Thyroid gland (tissue), 4 donors: ENCODE results near the gene SCARB1. TPM values are rescaled to one million over a fixed set of nuclear protein-coding genes. Genes with fewer than 3 reads are reported as not detected.

Experiments used
- DNase-seq, 2 donors: peaks; one replicate each; pipeline ENCODE4 v3.0.0-alpha.2; 2019
- H3K27ac ChIP-seq, 3 donors: fragments of 200-600 bp; sonication (generic); 1 replicate in 2 of 3; 2 replicates in 1 of 3; pipeline ENCODE4 v1.5.1; 2016 to 2019; ENCODE audit warnings: mild to moderate bottlenecking in 1 of 3, moderate library complexity in 1 of 3
- H3K27me3 ChIP-seq: fragments of 200-600 bp; sonication (generic); one replicate; pipeline ENCODE4 v1.5.1; 2019
- H3K36me3 ChIP-seq, 2 donors: fragments of 200-600 bp; sonication (generic); one replicate each; pipeline ENCODE4 v1.5.1; 2016 to 2019
- H3K4me1 ChIP-seq, 2 donors: fragments of 200-600 bp; sonication (generic); one replicate each; pipeline ENCODE4 v1.5.1; 2017 to 2019
- H3K4me3 ChIP-seq, 3 donors: fragments of 200-600 bp; sonication (generic); replicated peaks in 1 of 3; 1 replicate in 2 of 3; 2 replicates in 1 of 3; pipeline ENCODE4 v1.5.1; 2016; ENCODE audit warnings: mild to moderate bottlenecking in 1 of 3
- H3K9me3 ChIP-seq: fragments of 200-600 bp; sonication (generic); one replicate; pipeline ENCODE4 v1.5.1; 2017
- POLR2A ChIP-seq, 2 donors: fragments of 450-650 bp; IDR thresholded peaks; one replicate each; pipeline ENCODE4 v1.6.1; 2017; ENCODE audit warnings: antibody characterized with exemption in 2 of 2, mild to moderate bottlenecking in 2 of 2, moderate library complexity in 1 of 2
- WGBS, 2 donors: methylation state at CpG; one replicate each; pipeline ENCODE4 v1.1.5; 2017; 5-methylcytosine and 5-hydroxymethylcytosine counted together
- intact Hi-C: fragments of 100-400 bp; cut with DNase I; formaldehyde crosslinking; loops from one replicate; pipeline ENCODE4 v1.15.1; 2023
- total RNA-seq, 4 donors: library from RNA; depleted of rRNA; stranded (reverse); fragments of >200 nt; gene quantifications; one replicate each; pipeline ENCODE4 v1.2.3, GENCODE V29; 2016
- TF ChIP-seq, protein P1 (sequence below), 6 experiments: fragments of 200-600 bp in 3 of 6; fragments of 450-650 bp in 3 of 6; sonication (generic) in 3 of 6; IDR thresholded peaks; one replicate each; pipeline ENCODE4 v1.5.1; 2016 to 2019; ENCODE audit warnings: antibody characterized with exemption in 6 of 6, mild to moderate bottlenecking in 2 of 6, inconsistent platforms in 1 of 6, moderate library complexity in 1 of 6

SCARB1 gene
- total RNA-seq, 4 donors from 2014 or later, result 10.9 to 16.0 (median 15.4) TPM

GRCh38 chr12:124800506-124800905, 63.2 kb downstream of the SCARB1 start:
- 91 to 92% methylated on average over 12 of the region's 12 CpGs for WGBS, 2 donors

DNA sequence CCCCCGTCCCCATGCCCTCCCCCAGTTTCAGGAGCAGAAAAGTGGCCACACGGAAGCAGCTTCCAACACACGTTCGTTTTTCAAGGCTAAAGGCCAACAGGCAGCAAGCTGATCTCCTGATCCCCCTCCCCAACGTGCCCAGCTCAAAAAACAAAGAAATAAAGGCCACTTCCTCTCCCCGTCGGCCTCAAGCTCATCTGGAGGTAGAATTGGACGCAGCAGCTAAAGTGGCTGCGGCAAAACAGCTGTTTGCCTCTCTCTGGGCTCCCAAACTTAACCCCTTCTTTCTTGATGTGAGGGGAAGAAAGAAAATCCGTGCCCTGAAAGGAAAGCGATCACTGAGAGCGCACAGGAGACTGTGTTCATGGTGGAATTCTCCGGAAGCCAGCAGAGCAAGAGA, 66.3 kb downstream of the SCARB1 start:
- no peak for DNase-seq
- intact Hi-C loops, result no loop called here
- H3K36me3 ChIP-seq, result no peaks in the 10 kb centered on the region
- H3K4me3 ChIP-seq, result no peak overlapping the region
- H3K4me1 ChIP-seq, result no peaks in the 10 kb centered on the region
- H3K9me3 ChIP-seq, result no peaks in the 10 kb centered on the region
- no peak for TF ChIP-seq POLR2A (IDR thresholded peaks at IDR 0.05)
- TF ChIP-seq, protein P1, sequence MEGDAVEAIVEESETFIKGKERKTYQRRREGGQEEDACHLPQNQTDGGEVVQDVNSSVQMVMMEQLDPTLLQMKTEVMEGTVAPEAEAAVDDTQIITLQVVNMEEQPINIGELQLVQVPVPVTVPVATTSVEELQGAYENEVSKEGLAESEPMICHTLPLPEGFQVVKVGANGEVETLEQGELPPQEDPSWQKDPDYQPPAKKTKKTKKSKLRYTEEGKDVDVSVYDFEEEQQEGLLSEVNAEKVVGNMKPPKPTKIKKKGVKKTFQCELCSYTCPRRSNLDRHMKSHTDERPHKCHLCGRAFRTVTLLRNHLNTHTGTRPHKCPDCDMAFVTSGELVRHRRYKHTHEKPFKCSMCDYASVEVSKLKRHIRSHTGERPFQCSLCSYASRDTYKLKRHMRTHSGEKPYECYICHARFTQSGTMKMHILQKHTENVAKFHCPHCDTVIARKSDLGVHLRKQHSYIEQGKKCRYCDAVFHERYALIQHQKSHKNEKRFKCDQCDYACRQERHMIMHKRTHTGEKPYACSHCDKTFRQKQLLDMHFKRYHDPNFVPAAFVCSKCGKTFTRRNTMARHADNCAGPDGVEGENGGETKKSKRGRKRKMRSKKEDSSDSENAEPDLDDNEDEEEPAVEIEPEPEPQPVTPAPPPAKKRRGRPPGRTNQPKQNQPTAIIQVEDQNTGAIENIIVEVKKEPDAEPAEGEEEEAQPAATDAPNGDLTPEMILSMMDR (IDR thresholded peaks at IDR 0.05), result no peak
- H3K27me3 ChIP-seq, result no peaks in the 10 kb centered on the region
- 66 to 75% methylated on average over 13 of the region's 13 CpGs for WGBS, 2 donors
- H3K27ac ChIP-seq, result no peak overlapping the region

More at GRCh38 chr12:124800506-124800905, 63.2 kb downstream of the SCARB1 start:
- no peak for DNase-seq
- Histone ChIP-seq H3K9me3 (no peaks in the 10 kb centered on the region), H3K27ac (no peak overlapping the region), H3K36me3 (no peaks in the 10 kb centered on the region), H3K27me3 (no peaks in the 10 kb centered on the region), H3K4me3 (no peak overlapping the region), H3K4me1 (peaks cover 9 to 10% of the 10 kb centered on the region in 2 donors)
- intact Hi-C loops, result loop anchor here (10.0 kb wide), 1 partner anchor 74 kb away; no protein-coding TSS in a partner anchor
- no peak for TF ChIP-seq POLR2A (IDR thresholded peaks at IDR 0.05)
- TF ChIP-seq, protein P1 (IDR thresholded peaks at IDR 0.05), result no peak

GRCh38 chr12:124796303-124796960, 67.2 kb downstream of the SCARB1 start:
- H3K27me3 ChIP-seq, result no peaks in the 10 kb centered on the region
- no peaks in the 10 kb centered on the region for H3K4me1 ChIP-seq
- 78 to 80% methylated on average over 14 of the region's 14 CpGs for WGBS, 2 donors
- no peak for DNase-seq
- no peaks in the 10 kb centered on the region for H3K9me3 ChIP-seq
- intact Hi-C loops, result no loop called here
- H3K4me3 ChIP-seq, result no peak overlapping the region
- TF ChIP-seq, protein P1 (IDR thresholded peaks at IDR 0.05), result no peak
- TF ChIP-seq POLR2A (IDR thresholded peaks at IDR 0.05), result no peak
- H3K36me3 ChIP-seq, result no peaks in the 10 kb centered on the region
- H3K27ac ChIP-seq, result no peak overlapping the region

- TF ChIP-seq, protein P1 (IDR thresholded peaks at IDR 0.05), result no peak
- TF ChIP-seq POLR2A (IDR thresholded peaks at IDR 0.05), result no peak
- H3K27me3 ChIP-seq, result no peaks in the 10 kb centered on the region
- no peaks in the 10 kb centered on the region for H3K9me3 ChIP-seq
- H3K36me3 ChIP-seq, result no peaks in the 10 kb centered on the region
- intact Hi-C loops, result no loop called here
- H3K4me1 ChIP-seq, result no peaks in the 10 kb centered on the region
- no peak for DNase-seq
- H3K4me3 ChIP-seq, result no peak overlapping the region
- H3K27ac ChIP-seq, result no peak overlapping the region
- 93 to 97% methylated on average over 4 to 6 of the region's 6 CpGs for WGBS, 2 donors
Observed at GRCh38 chr12:124795081-124795948, 68.3 kb downstream of the SCARB1 start.
